Dendritic cell treated with granulocyte-macrophage colony-stimulating factor and Interleukin-4, amounts not matched to agents 40 ng/mL and 50 ng/mL, for 4 days (primary cell): ENCODE measurements around the gene DMD.
"Not testable (repeated sequence)": the region's sequence is repeated elsewhere in the genome, so short reads cannot be mapped to it uniquely, and the experiment has no call there.

Experiments
- H3K27ac Mint-ChIP-seq: one replicate; pipeline ENCODE4 v1.8.0; 2022; ENCODE audit warnings: mild to moderate bottlenecking, mixed read lengths
- H3K27me3 Mint-ChIP-seq: one replicate; pipeline ENCODE4 v1.8.0; 2022; ENCODE audit warnings: mild to moderate bottlenecking, mixed read lengths
- H3K36me3 Mint-ChIP-seq: one replicate; pipeline ENCODE4 v1.8.0; 2022; ENCODE audit warnings: low read depth, mixed read lengths
- H3K4me1 Mint-ChIP-seq: one replicate; pipeline ENCODE4 v1.8.0; 2022; ENCODE audit warnings: low read depth, mixed read lengths
- H3K4me3 Mint-ChIP-seq: one replicate; pipeline ENCODE4 v1.8.0; 2022; ENCODE audit warnings: mild to moderate bottlenecking, moderate library complexity, mixed read lengths
- H3K9me3 Mint-ChIP-seq: one replicate; pipeline ENCODE4 v1.8.0; 2022; ENCODE audit warnings: mixed read lengths
- intact Hi-C: fragments of 100-400 bp; cut with micrococcal nuclease; formaldehyde crosslinking; loops from one replicate; pipeline ENCODE4 v1.15.0; 2022

The DMD gene

GRCh38 chrX:32839781-32840180 is 371.6 kb downstream of the DMD start:
- Mint-ChIP-seq H3K36me3 (no peaks in the 10 kb centered on the region), H3K4me1 (no peaks in the 10 kb centered on the region), H3K27ac (no peak overlapping the region), H3K27me3 (no peaks in the 10 kb centered on the region), H3K9me3 (peaks cover 9% of the 10 kb centered on the region), H3K4me3 (no peak overlapping the region)
- intact Hi-C loops: no loop called here

- Mint-ChIP-seq H3K9me3 (no peaks in the 10 kb centered on the region), H3K4me3 (no peak overlapping the region), H3K4me1 (no peaks in the 10 kb centered on the region), H3K36me3 (no peaks in the 10 kb centered on the region), H3K27me3 (no peaks in the 10 kb centered on the region), H3K27ac (no peak overlapping the region)
- intact Hi-C loops: no loop called here
Observed at GRCh38 chrX:32825009-32825408, 386.3 kb downstream of the DMD start.

DNA sequence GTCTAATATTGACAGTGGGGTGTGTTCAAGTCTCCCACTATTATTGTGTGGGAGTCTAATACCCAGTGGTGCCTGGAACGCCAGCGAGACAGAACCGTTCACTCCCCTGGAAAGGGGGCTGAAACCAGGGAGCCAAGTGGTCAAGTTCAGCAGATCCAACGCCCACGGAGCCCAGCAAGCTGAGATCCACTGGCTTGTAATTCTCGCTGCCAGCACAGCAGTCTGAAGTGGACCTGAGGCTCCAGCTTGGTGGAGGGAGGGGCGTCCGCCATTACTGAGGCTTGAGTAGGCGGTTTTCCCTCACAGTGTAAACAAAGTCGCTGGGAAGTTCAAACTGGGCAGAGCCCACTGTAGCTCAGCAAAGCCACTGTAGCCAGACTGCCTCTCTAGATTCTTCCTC is 407.3 kb downstream of the DMD start:
- Mint-ChIP-seq H3K4me1 (no peaks in the 10 kb centered on the region), H3K9me3 (no peaks in the 10 kb centered on the region), H3K27ac (no peak overlapping the region), H3K27me3 (no peaks in the 10 kb centered on the region), H3K4me3 (no peak overlapping the region), H3K36me3 (no peaks in the 10 kb centered on the region)
- intact Hi-C loops: no loop called here

DNA sequence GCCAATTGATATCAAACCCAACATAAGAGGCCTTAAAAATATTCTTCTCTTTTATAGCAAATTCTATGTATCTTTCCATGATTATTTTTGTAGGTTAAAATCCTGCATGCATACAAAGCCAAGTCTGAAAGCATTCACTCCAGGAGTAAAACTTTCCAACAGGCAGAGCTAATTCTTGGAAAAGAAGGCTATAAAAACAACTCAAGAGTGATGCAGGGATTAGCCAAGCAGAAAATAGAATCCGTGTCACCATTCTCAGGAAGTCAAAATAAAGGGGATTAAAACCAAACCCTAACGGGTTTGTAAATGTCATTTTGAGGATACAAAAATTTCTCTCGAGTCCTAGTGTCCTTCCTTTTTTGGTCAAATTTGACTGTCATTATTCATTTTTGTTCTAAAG is 412.4 kb downstream of the DMD start:
- Mint-ChIP-seq H3K27me3 (no peaks in the 10 kb centered on the region), H3K36me3 (no peaks in the 10 kb centered on the region), H3K4me1 (no peaks in the 10 kb centered on the region), H3K27ac (no peak overlapping the region), H3K4me3 (no peak overlapping the region), H3K9me3 (no peaks in the 10 kb centered on the region)
- intact Hi-C loops: no loop called here

- peaks cover 12% of the 10 kb centered on the region for H3K9me3 Mint-ChIP-seq
Observed at GRCh38 chrX:32788936-32789335, 422.4 kb downstream of the DMD start.

DNA sequence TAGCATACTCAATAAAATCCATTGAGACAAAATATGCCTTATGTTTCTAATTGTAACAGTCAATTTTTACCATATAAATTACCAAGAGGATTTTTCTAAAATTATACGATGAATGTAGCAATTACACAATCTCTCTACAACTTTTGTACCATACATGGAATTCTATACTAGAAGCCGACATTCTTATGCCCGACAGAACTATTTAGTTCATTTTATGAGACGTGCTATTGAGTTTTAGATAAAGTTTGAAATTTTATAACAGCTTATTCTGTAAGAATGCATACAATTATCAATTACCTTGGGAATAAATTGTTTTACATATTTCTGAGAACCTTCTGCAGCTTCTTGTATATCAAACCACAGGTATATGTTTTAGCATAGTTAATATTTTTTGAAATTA is 431.2 kb downstream of the DMD start:
- intact Hi-C loops: no loop called here
- H3K4me1 Mint-ChIP-seq: no peaks in the 10 kb centered on the region

More at GRCh38 chrX:32788936-32789335, 422.4 kb downstream of the DMD start:
- Mint-ChIP-seq H3K27me3 (no peaks in the 10 kb centered on the region), H3K4me1 (no peaks in the 10 kb centered on the region), H3K27ac (no peak overlapping the region), H3K36me3 (no peaks in the 10 kb centered on the region), H3K4me3 (no peak overlapping the region)
- intact Hi-C loops: no loop called here

DNA sequence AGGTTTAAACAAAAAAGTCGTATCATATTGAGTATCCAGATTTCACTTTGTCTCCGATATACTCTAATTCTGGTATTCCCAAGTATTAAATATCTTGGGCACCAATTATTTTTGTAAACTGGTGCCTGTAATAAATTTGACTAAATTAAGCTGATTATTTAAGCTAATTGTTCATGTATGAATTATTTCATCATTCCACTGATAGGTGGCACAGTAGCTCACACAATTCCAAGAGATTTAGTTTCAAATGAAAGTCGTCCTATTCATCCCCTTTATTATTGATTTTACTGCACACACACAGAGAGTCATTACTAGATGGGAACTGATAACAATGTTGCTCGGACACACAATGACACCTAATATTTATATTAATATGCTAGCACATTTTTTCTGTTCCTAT is 432.4 kb downstream of the DMD start:
- Mint-ChIP-seq H3K27me3 (no peaks in the 10 kb centered on the region), H3K27ac (no peak overlapping the region), H3K9me3 (no peaks in the 10 kb centered on the region), H3K4me1 (no peaks in the 10 kb centered on the region), H3K4me3 (no peak overlapping the region), H3K36me3 (no peaks in the 10 kb centered on the region)
- intact Hi-C loops: no loop called here

More for the DNA sequence above, 431.2 kb downstream of the DMD start:
- Mint-ChIP-seq H3K36me3 (no peaks in the 10 kb centered on the region), H3K4me3 (no peak overlapping the region), H3K27me3 (no peaks in the 10 kb centered on the region), H3K9me3 (no peaks in the 10 kb centered on the region), H3K27ac (no peak overlapping the region)

DNA sequence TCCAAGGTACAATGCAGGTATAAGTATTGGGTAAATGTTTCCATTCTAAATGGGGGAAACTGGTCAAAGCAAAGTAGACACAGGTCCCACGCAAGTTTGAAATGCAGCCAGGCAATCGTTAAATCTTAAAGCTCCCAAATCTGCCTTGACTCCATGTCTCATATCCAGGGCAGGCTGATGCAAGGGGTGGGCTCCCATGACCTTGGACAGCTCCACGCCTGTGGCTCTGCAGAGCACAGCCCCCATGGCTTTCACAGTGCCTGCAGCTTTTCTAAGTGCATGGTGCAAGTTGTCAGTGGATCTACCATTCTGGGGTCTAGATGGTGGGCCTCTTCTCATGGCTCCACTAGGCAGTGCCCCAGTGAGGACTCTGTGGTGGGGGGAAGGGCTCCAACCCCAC is 436.4 kb downstream of the DMD start:
- Mint-ChIP-seq H3K27me3 (no peaks in the 10 kb centered on the region), H3K4me3 (no peak overlapping the region), H3K27ac (no peak overlapping the region), H3K4me1 (no peaks in the 10 kb centered on the region), H3K9me3 (no peaks in the 10 kb centered on the region), H3K36me3 (no peaks in the 10 kb centered on the region)
- intact Hi-C loops: no loop called here

- H3K4me3 Mint-ChIP-seq: no peak overlapping the region
- H3K4me1 Mint-ChIP-seq: no peaks in the 10 kb centered on the region
- no peaks in the 10 kb centered on the region for H3K36me3 Mint-ChIP-seq
- no peaks in the 10 kb centered on the region for H3K9me3 Mint-ChIP-seq
- intact Hi-C loops: no loop called here
- no peak overlapping the region for H3K27ac Mint-ChIP-seq
- H3K27me3 Mint-ChIP-seq: no peaks in the 10 kb centered on the region
Observed at GRCh38 chrX:32749070-32749469, 462.3 kb downstream of the DMD start.

- H3K9me3 Mint-ChIP-seq: peaks cover 8% of the 10 kb centered on the region
- H3K27me3 Mint-ChIP-seq: no peaks in the 10 kb centered on the region
- no peaks in the 10 kb centered on the region for H3K4me1 Mint-ChIP-seq
- H3K27ac Mint-ChIP-seq: no peak overlapping the region
- intact Hi-C loops: no loop called here
- no peaks in the 10 kb centered on the region for H3K36me3 Mint-ChIP-seq
- no peak overlapping the region for H3K4me3 Mint-ChIP-seq
Observed at GRCh38 chrX:32745323-32745722, 466.0 kb downstream of the DMD start.

DNA sequence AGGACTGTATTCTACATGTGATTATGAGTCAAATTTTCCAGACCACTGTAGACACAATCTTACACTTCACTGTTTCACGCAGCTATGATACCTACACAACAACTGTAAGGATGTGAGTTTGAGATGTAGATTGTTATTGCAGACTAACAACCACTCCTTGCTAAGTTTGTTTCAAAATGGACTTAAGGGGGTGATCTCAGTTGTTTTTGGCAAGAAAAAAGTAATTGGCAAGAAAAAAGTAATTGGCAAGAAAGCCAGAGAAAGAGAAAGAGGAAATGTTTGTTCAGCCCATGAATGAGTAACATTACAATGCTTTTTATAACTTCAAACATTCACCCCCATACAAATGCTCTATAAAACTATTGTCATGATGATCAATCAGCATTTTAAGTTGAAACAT is 466.4 kb downstream of the DMD start:
- no peak overlapping the region for H3K4me3 Mint-ChIP-seq
- no peaks in the 10 kb centered on the region for H3K27me3 Mint-ChIP-seq
- no peaks in the 10 kb centered on the region for H3K4me1 Mint-ChIP-seq
- no peak overlapping the region for H3K27ac Mint-ChIP-seq
- H3K9me3 Mint-ChIP-seq: peaks cover 8% of the 10 kb centered on the region
- H3K36me3 Mint-ChIP-seq: no peaks in the 10 kb centered on the region
- intact Hi-C loops: no loop called here

GRCh38 chrX:32741910-32742309 is 469.4 kb downstream of the DMD start:
- intact Hi-C loops: no loop called here
- Mint-ChIP-seq H3K36me3 (no peaks in the 10 kb centered on the region), H3K27me3 (no peaks in the 10 kb centered on the region), H3K4me3 (no peak overlapping the region), H3K27ac (no peak overlapping the region), H3K4me1 (no peaks in the 10 kb centered on the region), H3K9me3 (peaks cover 8% of the 10 kb centered on the region)

- Mint-ChIP-seq H3K9me3 (no peaks in the 10 kb centered on the region), H3K27me3 (no peaks in the 10 kb centered on the region), H3K36me3 (no peaks in the 10 kb centered on the region), H3K4me1 (no peaks in the 10 kb centered on the region), H3K27ac (no peak overlapping the region), H3K4me3 (no peak overlapping the region)
- intact Hi-C loops: no loop called here
Observed at GRCh38 chrX:32708542-32708941, 502.8 kb downstream of the DMD start.

- H3K4me1 Mint-ChIP-seq, H3K27ac Mint-ChIP-seq, H3K9me3 Mint-ChIP-seq: not testable (repeated sequence)
Observed at GRCh38 chrX:32705385-32705784, 506.0 kb downstream of the DMD start.

DNA sequence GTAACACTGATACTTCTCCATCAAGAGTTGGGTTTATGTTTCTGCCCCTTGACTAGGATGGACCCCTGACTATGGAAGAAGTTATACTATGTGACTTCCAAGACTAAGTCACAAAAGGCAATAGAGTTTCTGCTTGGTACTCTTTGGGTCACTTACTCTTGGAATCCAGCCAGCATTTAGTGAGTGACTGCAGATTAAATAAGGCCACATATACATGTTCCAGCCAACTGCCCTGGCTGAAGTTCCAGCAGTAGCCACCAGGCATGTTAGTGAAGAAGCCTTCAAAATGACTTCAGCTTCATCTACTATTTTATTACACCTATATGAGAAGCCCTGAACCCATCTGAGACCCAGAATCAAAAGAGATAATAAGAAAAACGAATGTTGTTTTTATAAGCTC is 524.0 kb downstream of the DMD start:
- H3K27ac Mint-ChIP-seq: no peak overlapping the region
- intact Hi-C loops: no loop called here
- H3K36me3 Mint-ChIP-seq: no peaks in the 10 kb centered on the region
- H3K4me3 Mint-ChIP-seq: no peak overlapping the region
- no peaks in the 10 kb centered on the region for H3K27me3 Mint-ChIP-seq
- no peaks in the 10 kb centered on the region for H3K9me3 Mint-ChIP-seq
- H3K4me1 Mint-ChIP-seq: no peaks in the 10 kb centered on the region

More at GRCh38 chrX:32705385-32705784, 506.0 kb downstream of the DMD start:
- H3K27me3 Mint-ChIP-seq, H3K36me3 Mint-ChIP-seq, H3K4me3 Mint-ChIP-seq, intact Hi-C loops: not testable (repeated sequence)
